Activated naive CD4-positive, alpha-beta T cell (primary cell): ENCODE measurements around the gene RCOR3.
A peak's percentile ranks its signal among the peaks of the same experiment; 100 is the strongest.
"Not testable (repeated sequence)": the region's sequence is repeated elsewhere in the genome, so short reads cannot be mapped to it uniquely, and the experiment has no call there.

Experiments
- DNase-seq, 4 experiments: peaks; one replicate each; lab custom pipeline; 2025; lab: John Stamatoyannopoulos, UW

RCOR3 gene

DNA sequence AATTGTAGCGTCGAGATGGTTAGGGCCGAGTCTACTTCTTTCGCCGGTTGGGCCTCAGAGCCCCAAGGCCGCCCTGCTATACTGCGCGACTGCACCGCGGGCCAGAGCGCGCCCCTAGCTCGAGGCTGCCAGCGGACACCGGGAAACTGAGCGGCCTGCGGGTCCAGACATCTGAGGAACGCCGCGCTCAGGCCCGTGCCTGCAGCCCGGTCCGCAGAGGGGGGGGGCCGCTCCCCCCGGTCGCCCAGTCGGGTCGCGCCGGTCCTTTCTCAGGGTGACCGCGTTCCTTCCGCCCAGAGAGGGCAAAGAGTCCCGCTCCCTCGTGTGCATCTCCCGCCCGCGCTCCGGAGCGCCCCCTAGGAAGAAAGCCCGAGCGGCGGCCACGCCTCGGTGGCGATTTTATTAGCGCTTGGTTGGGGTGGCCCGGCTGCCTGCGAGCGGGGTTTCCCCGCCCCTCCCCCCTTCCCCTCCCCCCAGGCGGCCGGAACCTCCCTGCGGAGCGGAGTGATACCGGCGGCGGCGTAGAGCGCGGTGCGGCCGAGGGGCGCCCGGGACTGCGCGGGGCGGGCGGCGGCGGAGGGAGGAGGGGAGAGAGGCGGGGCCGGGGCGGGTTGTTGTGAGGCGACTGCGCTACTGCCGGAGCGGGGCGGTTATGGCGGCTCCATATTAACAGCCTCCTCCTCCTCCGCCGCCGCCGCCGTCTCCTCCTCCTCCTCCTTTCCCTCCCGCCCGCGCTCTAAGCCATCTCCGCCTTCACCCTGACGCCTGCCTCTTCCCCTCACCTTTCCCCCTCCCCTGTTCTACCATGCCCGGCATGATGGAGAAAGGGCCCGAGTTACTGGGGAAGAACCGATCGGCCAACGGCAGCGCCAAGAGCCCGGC lies at the start of gene RCOR3:
TSS of gene RCOR3 (plus strand) at position 611 of the 882 bp plus-strand sequence. CDS start at position 806, 195 bp downstream.
- peak; percentile 84 to 97 (median 88) for DNase-seq

- no peak for DNase-seq
These were observed 49.1 kb upstream of the RCOR3 start for GRCh38 chr1:211210052-211210451.

- no peak for DNase-seq
These were observed 48.2 kb upstream of the RCOR3 start for GRCh38 chr1:211210965-211211364.

- no peak for DNase-seq
These were observed 45.5 kb upstream of the RCOR3 start for GRCh38 chr1:211213702-211214101.

- DNase-seq, result no peak
These were observed 43.6 kb upstream of the RCOR3 start for GRCh38 chr1:211215577-211215976.

DNA sequence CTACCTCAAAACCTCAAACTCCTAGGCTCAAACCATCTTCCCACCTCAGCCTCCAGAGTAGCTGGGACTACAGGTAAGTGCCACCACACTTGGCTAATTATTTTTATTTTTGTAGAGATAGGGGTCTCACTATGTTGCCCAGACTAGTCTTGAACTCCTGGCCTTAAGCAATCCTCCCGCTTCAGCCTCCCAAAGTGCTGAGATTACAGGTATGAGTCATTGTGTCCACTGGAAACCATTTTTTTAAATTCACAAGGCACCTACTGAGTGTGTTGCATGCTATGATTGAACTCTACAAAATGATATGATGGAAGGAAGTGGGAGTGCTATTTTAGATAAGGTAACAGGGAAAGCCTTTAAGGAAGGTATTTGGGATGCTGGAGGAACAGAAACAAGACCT lies 41.8 kb upstream of the RCOR3 start:
- DNase-seq, result no peak

DNA sequence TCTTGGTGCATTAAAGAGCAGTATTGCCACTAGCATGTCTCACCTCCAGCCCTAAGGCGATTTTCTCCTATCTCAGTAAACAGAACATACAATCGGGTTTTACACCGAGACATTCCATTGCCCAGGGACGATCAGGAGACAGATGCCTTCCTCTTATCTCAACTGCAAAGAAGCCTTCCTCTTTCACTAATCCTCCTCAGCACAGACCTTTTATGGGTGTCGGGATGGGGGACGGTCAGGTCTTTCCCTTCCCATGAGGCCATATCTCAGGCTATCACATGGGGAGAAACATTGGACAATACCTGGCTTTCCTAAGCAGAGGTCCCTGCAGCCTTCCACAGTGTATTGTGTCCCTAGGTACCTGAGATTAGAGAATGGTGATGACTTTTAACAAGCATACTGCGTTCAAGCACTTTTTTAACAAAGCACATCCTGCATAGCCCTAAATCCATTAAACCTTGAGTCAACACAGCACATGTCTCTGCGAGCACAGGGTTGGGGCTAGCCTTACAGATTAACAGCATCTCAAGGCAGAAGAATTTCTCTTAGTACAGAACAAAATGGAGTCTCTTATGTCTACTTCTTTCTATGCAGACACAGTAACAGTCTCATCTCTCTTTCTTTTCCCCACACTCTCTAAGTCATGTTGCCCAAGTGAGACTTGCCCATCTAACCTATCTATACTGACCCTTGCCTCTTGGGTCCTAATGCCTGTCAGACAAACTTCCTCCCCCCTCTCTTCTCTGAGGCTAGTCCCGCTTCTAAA lies 36.5 kb upstream of the RCOR3 start:
- DNase-seq, result not testable (repeated sequence)

- DNase-seq, result peak in 1 of 4 experiments; percentile 20
These were observed 30.4 kb upstream of the RCOR3 start for GRCh38 chr1:211228573-211229364.

- no peak for DNase-seq
These were observed 29.8 kb upstream of the RCOR3 start for GRCh38 chr1:211229365-211229759.

DNA sequence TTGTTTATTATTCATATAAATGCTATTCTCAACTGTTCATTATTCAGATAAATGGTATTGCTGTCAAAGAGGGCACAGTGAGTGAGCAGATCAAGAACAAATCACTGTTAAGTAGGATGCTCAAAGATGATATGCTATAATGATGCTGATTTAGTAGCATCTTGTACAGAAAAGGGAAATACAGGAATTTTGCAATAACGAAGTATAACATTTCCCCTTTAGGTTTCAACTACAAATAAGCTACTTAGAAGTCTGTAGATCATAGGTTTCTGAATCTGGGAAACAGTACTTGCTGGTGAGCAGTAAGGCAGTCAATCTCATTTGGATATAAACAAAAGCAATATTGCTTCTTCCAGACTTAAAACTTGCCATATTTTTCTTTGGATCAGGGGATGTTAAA lies 27.3 kb upstream of the RCOR3 start:
- no peak for DNase-seq

- DNase-seq, result no peak
These were observed 22.4 kb upstream of the RCOR3 start for GRCh38 chr1:211236633-211237320.

GRCh38 chr1:211237579-211237978 lies 21.6 kb upstream of the RCOR3 start:
- no peak for DNase-seq

- not testable (repeated sequence) for DNase-seq
These were observed 18.6 kb upstream of the RCOR3 start for GRCh38 chr1:211240567-211240966.

DNA sequence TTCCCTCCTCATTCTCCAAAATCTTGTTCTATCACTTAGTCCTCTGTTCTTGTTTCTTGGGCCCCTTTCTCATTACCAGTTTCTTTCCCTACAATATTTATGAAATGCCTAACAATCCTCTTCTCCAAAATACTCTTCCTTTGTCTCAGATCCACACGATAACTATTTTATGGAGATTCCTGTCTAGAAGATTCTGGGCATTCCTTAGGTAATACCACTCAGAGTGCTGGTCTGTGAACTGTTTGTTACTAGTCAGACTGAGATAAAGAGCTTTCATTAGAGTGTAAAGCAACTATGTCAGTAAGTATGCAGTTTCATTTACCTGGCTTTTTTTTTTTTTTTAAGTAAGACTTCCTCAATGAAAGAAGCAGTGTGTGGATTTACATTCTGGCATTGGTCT lies 18.1 kb upstream of the RCOR3 start:
- no peak for DNase-seq

DNA sequence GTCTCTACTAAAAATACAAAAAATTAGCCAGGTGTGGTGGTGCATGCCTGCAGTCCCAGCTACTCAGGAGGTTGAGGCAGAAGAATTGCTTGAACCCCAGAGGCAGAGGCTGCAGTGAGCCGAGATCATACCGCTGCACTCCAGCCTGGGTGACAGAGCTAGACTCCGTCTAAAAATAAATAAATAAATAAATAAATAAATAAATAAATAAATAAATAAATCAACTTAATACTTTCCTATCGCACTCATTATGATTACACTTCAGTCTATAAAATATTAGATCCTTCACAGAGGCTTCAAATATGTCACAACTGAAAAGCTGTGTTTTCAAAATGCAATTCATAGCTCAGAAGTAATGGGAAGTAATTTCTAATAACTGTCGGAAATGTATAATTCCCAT lies 15.5 kb upstream of the RCOR3 start:
- not testable (repeated sequence) for DNase-seq

DNA sequence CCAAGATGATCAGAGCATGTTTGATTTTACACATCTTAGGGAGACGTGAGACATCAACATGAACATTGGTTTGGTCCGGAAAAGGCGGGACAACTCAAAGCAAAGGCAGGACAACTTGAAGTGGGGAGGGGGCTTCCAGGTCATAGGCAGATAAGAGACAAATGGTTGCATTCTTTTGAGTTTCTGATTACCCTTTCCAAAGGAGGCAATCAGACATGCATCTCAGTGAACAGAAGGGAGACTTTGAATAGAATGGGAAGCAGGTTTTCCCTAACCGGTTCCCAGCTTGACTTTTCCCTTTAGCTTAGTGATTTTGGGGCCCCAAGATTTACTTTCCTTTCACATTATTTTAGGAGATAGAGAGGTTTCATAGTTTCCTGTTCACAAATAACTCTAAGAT lies 12.6 kb upstream of the RCOR3 start:
- not testable (repeated sequence) for DNase-seq

GRCh38 chr1:211247921-211248320 lies 11.2 kb upstream of the RCOR3 start:
- no peak for DNase-seq

DNA sequence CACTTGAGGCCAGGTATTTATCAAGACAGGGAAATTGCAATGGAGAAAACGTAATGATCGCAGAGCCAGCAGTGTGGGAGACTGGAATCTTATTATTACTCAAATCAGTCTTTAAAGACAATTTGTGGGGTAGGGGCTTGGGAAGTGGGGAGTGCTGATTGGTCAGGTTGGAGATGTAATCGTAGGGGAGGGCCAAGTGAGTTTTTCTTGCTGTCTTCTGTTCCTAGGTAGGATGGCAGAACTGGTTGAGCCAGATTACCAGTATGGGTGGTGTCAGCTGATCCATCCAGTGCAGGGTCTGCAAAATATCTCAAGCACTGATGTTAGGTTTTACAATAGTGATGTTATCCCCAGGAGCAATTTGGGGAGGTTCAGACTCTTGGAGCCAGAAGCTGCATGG lies 9.6 kb upstream of the RCOR3 start:
- DNase-seq, result not testable (repeated sequence)

DNA sequence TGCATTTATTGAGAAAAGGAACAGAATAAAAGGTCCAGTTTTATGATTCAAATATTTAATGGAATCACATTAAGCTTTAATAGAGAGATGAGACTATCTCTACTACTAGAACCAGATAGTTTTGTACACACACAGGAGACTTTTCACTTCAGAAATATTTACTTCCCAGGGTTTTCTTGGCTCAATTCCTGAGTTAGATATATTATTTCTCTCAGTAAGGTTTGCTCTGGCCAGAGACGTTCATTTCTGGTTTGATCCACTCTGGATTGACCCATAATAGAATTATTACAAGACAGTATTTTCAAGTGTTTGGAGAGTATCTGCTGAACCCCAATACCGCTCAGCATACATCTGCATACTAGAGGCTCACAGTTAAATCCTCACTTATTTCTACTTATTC lies 1.3 kb upstream of the RCOR3 start:
- DNase-seq, result no peak

DNA sequence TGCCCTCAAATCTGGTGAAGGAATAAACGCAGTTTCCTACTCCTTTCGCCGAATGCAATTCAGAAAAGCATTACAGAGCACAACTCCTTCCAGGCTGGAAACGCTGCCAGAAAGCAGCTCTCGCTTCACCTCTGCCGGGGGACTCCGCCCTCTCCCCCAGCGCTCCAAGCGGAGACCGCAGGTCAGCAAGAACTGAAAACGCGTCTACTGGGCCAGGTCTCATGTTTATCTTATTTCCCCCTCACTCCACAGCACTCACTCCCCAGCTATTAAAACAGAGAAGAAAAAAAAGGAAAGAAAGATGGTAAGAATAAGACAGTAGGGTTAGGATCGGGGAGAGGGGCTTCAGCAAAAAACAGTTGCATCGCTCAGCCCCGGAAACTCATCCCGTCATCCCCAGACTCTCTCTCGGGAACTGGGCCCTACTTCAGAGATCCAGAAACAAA lies 833 bp upstream of the RCOR3 start:
- DNase-seq, result peak; percentile 7 to 58 (median 29)

DNA sequence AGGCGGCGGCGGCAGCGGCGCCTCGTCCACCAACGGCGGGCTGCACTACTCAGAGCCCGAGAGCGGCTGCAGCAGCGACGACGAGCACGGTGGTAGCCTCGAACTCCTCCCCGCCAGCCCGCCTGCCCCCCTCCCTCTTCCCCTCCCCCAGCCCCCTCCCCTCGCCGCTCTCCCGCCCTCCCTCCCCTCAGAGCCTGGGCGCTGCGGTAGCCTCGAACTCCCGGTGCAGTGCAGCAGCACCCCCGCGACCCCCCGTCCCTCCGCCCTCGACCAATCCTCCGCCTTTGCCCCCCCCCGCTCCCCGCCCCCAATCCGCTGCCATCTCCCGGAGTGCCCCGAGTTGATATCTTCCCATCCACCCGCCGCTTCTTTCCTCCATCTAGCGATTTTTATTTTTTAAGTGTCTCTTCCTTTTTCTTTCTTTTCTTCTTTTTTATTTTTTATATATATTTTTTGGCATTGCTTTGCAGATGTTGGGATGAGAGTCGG lies 516 bp downstream of the RCOR3 start:
- DNase-seq, result peak; percentile 30 to 67 (median 43)
